GM19324 (cell line): Measurements from ENCODE around the gene TUBGCP2.

Source experiments
- ATAC-seq: cut with Tn5 transposase; IDR thresholded peaks from one replicate; pipeline ENCODE4 v1.9.1; 2021; ENCODE audit warnings: mild to moderate bottlenecking, moderate library complexity; ENCODE audit not compliant: unreplicated experiment, low FRiP score

Gene TUBGCP2

DNA sequence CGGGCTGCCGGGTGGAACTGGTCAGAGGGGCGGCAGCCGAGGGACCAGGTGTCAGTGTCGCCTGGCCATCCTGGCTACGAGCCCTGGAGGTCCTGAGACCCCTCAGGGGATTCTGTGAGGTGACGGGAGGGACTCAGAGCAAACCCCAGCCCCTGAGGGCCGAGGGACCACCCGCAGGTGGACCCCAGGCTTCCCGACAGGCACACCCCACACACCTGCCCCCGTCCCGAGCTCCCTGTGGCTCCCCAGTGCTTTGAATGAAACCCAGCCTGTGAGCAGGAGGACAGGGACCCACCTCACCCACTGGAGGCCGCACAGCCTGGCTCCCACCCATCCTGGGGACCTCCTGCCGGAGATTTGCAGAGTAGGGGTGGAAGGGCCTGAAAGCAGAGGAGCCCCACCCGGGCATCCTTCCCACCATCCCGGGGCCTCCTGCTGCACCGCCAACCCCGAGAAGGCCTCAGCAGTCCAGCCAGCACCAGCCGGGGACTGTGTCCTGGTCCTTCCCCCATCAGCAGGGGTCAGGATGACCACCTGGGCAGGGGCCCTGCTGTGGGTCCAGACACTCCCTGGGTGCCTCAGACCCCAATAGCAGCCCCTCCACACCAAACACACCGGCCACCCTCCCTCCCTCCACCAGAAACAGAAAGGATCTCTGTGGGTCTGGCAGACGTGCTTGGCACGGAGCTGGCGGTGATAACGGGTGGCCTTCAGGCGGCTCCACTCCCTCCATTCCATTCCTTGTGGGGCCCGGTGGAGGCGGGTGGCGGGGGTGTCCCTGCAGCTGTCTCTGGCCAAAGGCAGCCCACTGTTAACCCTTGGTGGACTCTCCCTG is 57.1 kb downstream of the TUBGCP2 start:
- ATAC-seq: no peak

DNA sequence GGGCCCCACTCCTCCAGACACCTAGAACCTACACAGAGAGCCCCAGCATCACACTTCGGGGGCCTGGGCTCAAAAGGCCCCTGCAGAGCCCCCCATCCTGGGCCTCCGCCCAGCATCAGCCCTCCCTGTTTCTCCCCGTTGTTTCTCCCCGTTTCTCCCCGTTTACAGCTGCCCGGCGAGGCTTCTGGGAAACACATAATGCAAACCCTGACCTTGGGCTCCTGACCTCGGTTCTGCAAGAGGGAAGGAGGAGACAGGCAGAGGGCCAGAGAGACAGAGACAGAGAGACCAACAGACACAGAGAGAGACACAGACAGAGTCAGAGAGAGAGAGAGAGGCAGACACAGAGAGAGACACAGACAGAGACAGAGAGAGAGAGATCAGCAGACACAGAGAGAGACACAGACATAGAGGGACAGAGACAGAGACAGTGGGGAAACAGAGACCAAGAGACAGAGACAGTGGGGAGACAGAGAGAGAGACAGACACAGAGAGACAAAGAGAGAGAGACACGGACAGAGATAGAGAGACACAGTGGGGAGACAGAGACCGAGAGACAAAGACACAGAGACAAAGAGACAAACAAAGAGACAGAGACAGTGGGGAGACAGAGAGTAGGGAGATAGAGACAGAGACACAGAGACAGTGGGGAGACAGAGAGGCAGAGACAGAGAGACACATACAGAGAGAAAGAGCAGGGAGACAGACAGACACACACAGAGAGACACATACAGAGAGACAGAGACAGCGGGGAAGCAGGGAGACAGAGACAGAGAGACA is 58.5 kb downstream of the TUBGCP2 start:
- ATAC-seq: no peak

DNA sequence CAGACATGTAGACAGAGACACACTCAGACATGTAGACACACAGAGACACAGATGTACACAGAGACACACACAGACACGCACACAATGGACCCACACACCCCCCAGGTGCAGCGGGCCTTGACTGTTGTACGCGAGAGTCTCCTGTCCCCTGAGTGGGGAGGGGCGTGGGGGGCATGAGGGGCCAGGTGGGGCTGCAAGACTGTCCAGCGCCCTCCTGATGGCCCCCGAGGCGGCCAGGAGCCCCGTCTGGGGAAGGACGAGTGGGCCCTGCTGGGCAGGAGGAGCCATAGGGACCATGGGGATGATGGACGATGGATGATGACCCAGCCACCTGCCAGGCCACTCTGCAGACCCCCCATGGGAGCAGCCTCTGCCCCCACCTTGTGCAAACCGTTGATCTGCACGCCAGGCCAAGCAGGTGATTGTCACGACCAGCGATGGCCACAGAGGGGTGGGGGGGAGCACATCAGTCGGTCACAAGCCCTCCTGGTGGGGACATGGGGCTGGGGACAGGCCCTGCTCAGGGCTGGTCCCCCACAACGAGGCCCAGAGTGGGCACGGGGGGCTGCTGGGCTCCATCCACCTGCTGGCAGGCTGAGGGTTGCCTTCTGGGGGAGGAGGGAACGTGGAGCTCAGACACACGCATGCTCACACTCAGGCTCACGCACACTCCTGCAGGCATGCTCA is 59.4 kb downstream of the TUBGCP2 start:
- ATAC-seq: no peak

DNA sequence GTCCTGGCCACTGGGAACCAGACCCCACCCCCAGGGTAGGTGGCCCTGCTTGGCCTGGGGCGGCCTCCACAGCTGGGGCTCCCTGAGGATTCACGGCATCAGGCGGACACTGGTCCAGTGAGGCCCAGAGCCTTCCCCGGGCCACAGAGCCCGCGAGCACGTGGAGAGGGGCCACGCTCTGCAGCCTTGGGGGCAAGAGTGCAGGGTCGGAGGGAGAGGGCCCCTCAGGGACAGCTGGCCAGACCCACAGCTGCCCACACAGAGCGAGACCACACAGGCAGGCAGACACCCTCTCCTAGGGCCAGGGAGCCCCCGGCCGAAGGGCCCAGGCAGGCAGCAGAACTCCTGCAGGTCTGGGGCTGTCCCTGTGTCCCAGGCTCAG is 60.3 kb downstream of the TUBGCP2 start:
- ATAC-seq: no peak

DNA sequence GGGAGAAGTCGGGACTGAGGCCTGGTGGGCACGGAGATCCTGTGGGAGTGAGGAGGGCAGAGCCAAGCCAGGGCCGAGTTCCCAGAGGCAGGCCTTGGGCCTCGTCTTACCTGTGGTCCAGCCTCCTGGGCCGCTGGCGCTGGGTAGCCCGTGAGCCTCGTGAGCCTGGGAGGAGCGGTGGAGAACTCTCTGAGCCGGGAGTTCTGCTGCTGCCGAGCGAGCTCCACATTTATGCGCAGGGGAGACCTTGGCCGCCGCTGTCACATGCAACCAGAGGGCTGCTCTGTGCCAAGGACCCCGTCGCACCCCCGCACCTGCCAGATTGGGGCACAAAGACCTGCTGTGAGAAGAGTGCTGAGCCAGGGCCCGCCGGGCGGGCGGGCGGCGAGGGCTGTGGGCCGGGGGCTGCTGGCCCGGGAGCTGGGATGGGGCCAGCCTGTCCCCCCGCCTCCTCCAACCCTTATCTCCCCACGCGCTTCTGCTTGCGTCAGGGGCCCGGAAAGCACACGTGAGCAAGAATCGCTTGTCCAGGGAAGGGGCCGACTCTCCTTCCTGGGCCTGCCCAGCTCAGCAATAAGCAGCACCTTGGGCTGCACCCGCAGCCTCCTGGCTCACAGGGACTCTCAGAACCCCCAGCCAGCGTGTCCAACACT is 60.9 kb downstream of the TUBGCP2 start:
- no peak for ATAC-seq

DNA sequence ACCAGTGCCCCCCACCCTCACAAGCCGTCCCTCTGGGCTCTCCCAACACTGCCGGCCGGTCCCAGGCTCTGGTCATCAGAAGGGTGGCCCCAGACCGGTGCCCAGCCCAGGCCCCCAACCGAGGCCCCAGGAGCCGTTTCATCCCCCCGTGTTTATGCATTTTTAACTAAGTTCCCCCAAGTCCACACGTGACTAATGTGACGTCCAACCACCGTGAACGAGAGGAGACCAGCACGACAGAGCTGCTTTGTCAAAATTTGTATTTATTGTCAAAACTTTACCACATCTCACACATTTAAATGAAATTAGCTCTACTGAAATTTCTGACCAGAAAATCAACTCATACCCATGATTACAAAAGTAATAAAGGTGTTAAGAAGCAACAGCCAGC is 62.4 kb downstream of the TUBGCP2 start:
- ATAC-seq: no peak

DNA sequence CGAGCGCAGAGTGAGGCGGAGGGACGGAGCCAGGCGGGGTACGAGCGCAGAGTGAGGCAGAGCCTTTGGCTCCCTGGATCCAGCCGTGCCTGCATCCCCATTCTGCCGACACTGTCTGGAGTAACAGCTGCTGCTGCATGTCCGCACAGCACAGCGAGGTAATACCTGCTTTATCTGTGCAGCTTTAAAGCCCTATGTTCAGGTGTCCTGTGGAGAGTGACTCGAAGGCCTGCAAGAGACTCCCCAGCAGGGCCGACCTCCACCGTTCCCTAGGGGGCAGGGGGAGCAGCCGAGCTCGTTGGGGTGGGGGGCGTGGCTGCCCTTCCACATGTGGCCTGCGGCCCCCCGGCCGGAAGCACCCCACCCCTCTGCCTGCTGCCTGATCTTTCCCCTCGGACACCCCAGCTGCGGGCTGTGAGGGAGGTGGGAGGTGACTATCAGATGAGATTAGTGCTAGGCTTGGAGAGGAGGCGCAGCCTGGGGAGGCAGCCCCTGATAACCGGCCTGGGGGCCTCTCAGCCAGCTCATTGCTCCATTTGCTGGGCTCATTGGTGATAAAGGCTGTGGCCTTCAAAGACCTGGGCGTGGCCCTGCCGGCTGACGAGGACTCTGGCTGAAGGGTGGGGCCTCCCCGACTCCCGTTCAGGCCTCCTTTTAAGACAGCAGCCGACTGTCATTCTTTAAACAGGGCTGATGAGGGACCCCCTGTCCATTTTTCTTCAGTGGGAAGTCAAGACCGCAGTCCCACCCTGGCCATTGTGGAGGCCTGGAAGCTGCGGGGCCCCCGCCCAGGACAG is 63.0 kb downstream of the TUBGCP2 start:
- no peak for ATAC-seq

DNA sequence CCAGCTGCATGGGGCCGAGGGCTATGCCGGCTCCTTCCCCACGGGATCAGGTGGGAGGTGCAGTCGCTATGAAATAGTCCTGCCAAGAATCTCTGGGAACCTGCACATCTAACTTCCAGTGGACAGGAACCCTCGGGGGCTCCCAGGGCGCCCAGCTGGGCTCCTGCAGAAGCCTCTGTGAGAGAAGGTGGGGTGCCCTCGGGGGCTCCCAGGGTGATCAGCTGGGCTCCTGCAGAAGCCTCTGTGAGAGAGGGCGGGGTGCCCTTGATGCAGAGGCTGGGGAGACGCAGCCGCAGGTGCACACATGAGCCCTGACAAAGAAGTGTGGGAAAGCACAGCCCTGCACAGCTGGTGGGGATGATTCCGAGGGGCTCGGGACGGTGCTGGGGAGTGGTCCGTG is 65.1 kb downstream of the TUBGCP2 start:
- ATAC-seq: no peak

DNA sequence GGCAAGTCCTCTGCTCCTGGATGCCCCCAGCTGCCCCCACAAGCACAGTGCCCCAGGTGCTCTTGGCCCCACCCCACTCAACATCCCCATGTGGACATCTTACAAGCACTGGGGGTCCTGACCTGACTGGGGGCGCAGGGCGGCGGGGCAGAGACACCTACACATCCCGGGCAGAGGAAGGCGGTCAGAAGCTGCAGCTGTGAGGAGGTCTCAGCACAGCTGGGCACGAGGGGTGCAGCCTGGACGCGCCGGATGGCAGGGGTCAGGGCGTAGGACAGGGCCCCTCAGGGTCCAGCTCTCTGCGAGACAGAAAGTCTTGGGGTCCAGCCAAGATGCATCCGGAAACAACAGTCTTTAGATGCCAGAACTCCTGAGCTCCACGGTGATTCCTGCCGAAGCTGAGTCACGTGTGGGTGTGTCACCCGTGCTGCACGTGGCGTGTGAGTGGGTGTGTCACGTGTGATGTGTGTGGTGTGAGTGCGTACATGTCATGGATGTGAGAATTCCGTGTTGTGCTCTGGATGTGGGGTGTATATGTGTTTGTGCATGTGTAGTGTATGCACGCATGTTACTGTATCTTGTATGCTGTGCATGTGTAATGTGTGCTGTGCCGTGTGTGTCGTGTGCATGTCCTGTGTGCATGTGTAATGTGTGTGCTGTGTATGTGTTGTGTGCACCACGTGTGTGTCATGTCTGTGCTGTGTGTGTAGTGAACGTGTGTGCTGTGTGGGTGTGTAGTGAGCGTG is 65.9 kb downstream of the TUBGCP2 start:
- ATAC-seq: no peak

DNA sequence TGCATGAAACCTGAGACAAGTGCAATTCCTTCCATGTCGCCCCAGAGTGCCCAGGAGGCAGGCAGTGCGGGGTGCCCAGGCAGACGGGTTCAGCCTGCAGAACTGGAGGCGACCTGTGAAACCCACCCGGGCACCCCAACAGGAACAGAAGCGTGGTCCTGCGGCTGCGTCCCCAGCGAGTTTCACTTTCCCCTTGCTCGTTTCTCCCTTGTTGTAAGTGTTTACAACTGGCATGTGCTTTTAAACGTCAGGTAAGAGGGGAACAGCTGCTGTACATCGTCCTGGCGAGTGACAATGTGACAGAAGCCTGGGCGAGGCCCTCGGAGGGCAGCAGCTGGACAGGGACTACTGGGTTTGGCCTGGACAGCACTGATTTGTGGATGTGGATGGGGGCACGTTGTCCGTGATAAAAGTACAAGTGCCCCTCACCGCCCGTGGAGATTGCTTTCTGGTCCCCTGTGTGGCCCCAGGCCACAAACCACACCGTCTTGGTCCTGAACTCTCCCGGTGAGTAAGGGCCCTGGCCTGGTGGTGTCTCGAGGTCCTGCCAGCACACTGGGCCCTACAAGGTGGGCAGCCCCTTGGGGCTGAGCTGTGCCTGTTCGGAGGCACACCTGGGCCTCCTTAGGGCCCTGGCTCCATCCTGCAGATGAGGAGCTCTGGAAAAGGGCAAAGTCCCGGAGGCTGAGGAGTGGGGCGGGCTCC is 67.0 kb downstream of the TUBGCP2 start:
- ATAC-seq: no peak

DNA sequence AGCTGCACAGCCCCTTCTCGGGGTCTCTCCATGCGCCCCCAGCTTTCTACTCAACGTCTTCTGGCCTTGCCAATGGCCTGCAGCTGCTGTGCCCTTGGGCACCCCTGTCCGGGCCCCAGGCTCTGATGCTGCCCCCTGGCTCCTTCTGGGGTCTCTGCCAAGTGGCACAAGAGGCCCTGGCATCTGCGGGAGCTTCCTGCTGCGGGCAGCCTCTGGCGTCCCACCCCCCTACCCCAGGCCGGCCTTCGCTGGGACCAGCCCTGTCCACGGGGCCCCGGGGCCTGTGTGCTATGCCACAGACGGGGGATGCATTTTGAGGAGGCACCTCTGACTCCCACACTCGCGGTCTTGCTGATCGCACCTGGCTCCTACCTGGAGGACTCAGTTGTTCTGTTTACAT is 68.7 kb downstream of the TUBGCP2 start:
- ATAC-seq: no peak

DNA sequence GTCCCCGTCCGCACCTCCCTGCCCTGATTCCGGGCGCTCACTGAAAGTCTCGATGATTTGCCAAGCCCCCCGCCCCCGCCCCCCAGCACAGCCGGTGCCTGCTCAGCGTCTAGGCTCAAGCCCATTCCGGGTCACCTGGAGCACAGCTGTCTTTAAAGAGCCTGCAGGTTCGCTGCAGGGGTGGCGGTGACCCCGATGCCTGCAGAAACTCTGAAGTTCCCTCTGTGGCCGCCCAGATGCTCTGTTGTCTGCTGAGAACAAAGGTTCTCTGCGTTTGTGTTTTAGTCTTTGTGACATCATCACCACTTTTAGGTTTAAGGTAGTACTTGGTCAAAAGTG is 70.2 kb downstream of the TUBGCP2 start:
- ATAC-seq: no peak

DNA sequence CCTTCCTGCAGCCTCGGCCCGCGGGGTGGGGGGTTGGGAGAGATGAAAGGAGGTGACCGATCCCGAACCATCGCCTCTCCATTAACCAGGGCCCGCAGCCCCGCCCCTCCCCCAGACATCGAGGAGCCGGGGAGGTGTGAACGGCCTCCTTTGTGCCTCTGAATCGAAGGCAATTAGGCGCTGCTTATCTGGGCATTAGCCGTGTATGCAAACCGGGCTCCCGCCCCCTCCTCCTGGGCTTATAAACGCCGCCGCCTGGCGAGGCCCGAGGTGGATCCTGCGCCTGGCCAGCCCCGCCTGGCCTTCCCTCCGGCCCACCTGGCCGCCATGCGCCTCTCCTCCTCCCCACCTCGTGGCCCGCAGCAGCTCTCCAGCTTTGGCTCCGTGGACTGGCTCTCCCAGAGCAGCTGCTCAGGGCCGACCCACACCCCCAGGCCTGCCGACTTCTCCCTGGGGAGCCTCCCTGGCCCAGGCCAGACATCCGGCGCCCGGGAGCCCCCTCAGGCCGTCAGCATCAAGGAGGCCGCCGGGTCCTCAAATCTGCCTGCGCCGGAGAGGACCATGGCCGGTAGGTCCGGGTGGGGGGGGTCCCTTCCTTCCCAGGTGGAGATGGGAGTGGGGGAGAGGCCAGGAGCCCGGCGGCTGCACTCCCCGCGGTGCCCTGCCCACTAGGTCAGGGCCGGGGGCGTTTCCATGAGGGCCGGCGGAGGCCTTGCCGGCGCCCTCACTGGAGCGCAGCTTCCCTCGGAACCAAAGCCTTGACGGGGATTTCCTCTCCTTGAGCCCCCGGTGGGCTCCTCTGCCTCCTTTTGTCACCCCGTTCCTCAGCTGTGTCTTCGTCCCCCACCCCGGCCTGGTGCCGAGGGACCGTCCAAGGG is 70.8 kb downstream of the TUBGCP2 start, which contains the start of gene VENTX:
Gene VENTX (plus strand): TSS at position 268 of the 878 bp plus-strand sequence. CDS start 60 bp downstream, at position 328.
- no peak for ATAC-seq

DNA sequence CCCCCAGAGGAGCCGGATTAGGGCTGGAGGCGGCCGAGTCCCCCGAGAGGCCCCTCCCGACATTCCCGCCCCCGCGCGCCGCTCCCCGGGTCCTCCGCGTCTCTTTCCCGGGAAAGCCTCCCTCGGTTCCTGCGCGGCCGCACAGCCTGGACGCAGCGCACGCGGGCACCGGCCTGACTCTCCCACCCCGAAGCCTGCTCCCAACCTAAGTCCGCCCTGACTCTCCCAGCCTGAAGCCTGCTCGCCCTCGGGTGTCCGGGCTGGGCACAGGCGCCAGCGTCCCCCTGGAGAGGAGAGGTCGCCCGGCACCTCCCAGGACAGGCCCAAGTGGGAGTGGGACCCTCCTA is 71.5 kb downstream of the TUBGCP2 start:
- no peak for ATAC-seq

DNA sequence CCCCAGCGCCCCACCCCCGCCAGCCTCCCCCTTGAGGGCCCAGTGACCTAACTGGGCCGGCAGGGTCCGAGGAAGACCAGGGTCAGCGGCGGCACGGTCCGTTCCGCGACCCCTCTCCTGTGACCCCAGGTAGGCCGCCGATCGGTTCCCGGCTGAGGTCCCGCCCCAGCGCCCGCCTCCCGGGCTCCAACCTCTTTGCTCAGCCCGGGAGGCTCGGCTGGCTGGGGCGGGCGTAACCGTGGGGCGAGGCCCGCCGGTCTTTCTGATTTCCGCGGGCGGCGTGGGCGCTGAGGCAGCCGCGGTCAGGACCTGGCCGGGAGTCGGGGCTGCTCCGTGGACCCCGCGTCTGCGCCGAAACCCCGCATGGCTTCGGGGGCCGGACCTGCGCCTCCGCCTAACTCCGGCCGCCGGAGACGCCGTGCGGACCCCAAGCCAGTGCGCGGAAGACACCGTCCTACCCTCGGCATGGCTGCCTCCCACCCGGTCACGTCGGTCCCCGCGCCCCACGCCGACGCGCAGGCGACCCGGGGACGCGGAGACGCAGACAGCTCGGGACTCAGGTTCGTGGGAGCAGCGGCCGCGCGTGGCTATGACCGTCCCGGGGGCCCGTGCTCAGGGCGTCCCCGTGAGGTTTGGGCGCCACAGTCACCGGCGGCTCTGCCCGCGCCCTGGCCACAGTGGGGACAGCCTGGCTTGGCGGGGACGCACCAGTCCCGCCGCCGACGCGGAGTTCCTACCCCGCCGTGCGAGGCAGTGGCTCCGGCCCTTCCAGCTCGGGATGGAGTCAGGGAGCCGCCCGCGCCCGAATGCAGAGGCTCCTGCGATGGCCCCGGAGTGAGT is 72.1 kb downstream of the TUBGCP2 start:
- ATAC-seq: no peak

DNA sequence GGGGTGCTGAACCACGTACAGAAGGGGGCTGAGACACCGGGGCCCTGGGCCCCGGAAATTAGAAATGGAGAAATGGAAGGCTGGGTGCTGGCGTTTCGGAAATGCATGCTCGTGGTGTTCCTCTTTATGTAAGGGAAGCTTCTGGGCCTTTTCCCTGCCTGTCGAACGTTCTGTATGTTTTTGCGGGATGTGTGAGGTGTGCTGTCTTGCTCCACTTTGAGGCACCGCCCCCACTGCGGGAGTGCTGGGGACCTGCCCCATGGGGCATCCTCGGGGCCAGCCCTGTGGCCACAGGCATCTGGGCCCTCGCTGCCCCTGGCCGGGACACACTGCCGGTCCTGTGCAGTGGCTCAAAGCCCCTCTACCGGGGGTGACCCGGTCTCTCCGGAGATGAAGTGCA is 72.7 kb downstream of the TUBGCP2 start:
- no peak for ATAC-seq

DNA sequence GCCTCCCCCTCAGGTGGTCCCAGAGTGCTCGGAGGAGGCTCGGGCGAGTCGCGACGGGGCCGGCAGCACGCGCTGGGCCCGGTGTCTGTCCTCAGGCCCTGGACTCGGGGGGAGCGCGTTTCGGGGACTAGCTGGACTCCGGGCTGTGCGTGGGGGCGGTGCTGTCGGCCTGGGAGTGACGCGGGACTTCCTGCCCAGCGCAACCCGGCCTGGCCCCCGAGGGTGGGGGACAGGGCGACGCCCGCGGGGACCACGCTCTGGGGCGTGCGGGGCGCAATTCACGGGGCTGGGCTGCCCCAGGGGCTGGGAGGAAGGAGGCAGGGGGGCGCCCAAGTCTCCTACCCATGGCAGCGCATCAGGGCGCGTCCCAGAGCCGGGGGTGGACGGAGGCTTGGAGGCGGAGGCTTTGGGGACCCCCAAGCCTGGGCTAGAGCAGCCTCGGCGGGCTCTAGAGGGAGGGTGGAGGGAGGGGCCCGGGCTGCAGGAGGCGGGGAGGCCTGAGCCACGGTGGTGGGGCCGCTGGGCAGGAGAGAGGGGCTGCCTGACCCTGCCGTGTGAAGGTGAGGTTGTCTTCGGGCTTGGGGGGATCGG is 73.3 kb downstream of the TUBGCP2 start:
- no peak for ATAC-seq
